HuH-7 (cell line): ENCODE measurements around the gene OR2T34.
"Not testable (repeated sequence)": the region's sequence is repeated elsewhere in the genome, so short reads cannot be mapped to it uniquely, and the experiment has no call there.

Experiments used
- DNase-seq: peaks from one replicate; pipeline ENCODE4 v3.0.0; 2011; ENCODE audit warnings: low spot score

OR2T34 gene

GRCh38 chr1:248574657-248575056 lies at the start of gene OR2T34:
Gene OR2T34, minus strand, starts transcription at chr1:248574757. Its CDS starts 0 bp downstream, at chr1:248574757.
- DNase-seq, result not testable (repeated sequence)

GRCh38 chr1:248622570-248623001 lies 48.0 kb upstream of the OR2T34 start:
- peak; percentile 32 for DNase-seq

GRCh38 chr1:248621770-248622169 lies 47.2 kb upstream of the OR2T34 start:
- DNase-seq, result no peak

- no peak for DNase-seq
These were observed 44.3 kb upstream of the OR2T34 start for GRCh38 chr1:248618878-248619277.

- DNase-seq, result no peak
These were observed 43.6 kb upstream of the OR2T34 start for GRCh38 chr1:248618119-248618518.

GRCh38 chr1:248613742-248614141 lies 39.2 kb upstream of the OR2T34 start:
- DNase-seq, result no peak

- DNase-seq, result no peak
These were observed 37.4 kb upstream of the OR2T34 start for GRCh38 chr1:248611883-248612414.

- DNase-seq, result no peak
These were observed 35.7 kb upstream of the OR2T34 start for GRCh38 chr1:248610301-248610700.

GRCh38 chr1:248599396-248599795 lies 24.8 kb upstream of the OR2T34 start:
- DNase-seq, result no peak

- no peak for DNase-seq
These were observed 23.0 kb upstream of the OR2T34 start, which contains the start of gene OR2T10 for GRCh38 chr1:248597589-248597988. Gene OR2T10, minus strand, starts transcription at chr1:248597700. Its CDS starts 3,932 bp downstream, at chr1:248593768.

GRCh38 chr1:248596615-248597014 lies 22.1 kb upstream of the OR2T34 start:
- DNase-seq, result no peak

- no peak for DNase-seq
These were observed 18.7 kb upstream of the OR2T34 start for GRCh38 chr1:248593226-248593625.

- DNase-seq, result no peak
These were observed 18.1 kb upstream of the OR2T34 start for GRCh38 chr1:248592655-248593054.

GRCh38 chr1:248590055-248590454 lies 15.5 kb upstream of the OR2T34 start:
- DNase-seq, result no peak

GRCh38 chr1:248589334-248589733 lies 14.8 kb upstream of the OR2T34 start:
- DNase-seq, result no peak

- DNase-seq, result no peak
These were observed 10.7 kb upstream of the OR2T34 start for GRCh38 chr1:248585266-248585665.

GRCh38 chr1:248576260-248576980 lies 1.9 kb upstream of the OR2T34 start:
- DNase-seq, result no peak

- DNase-seq, result not testable (repeated sequence)
These were observed 701 bp downstream of the OR2T34 start for GRCh38 chr1:248573856-248574255.

- DNase-seq, result not testable (repeated sequence)
These were observed 2.5 kb downstream of the OR2T34 start for GRCh38 chr1:248572049-248572448.

- DNase-seq, result not testable (repeated sequence)
These were observed 3.7 kb downstream of the OR2T34 start for GRCh38 chr1:248570811-248571210.

- DNase-seq, result not testable (repeated sequence)
These were observed 5.5 kb downstream of the OR2T34 start for GRCh38 chr1:248569049-248569448.

GRCh38 chr1:248565530-248566373 lies 8.8 kb downstream of the OR2T34 start:
- DNase-seq, result not testable (repeated sequence)

GRCh38 chr1:248562672-248563071 lies 11.9 kb downstream of the OR2T34 start, which contains the start of gene OR2T29:
Gene OR2T29, minus strand, starts transcription at chr1:248562772. Its CDS starts 3,281 bp downstream, at chr1:248559491.
- not testable (repeated sequence) for DNase-seq
